Subcutaneous abdominal adipose tissue (tissue), 5 donors: Measurements from ENCODE around the gene NALCN.

ENCODE experiments used
- H3K27ac ChIP-seq: one replicate; pipeline ENCODE4 v1.7.0; 2013; ENCODE audit warnings: low read depth, mild to moderate bottlenecking, inconsistent platforms, low read length, moderate library complexity
- H3K27me3 ChIP-seq, 5 donors: one replicate each; pipeline ENCODE4 v1.7.0; 2013; ENCODE audit warnings: low read length in 5 of 5, inconsistent platforms in 1 of 5; ENCODE audit not compliant: control insufficient read depth in 5 of 5, insufficient read depth in 4 of 5
- H3K36me3 ChIP-seq, 5 donors: one replicate each; pipeline ENCODE4 v1.7.0; 2013; ENCODE audit warnings: low read length in 5 of 5; ENCODE audit not compliant: control insufficient read depth in 5 of 5, insufficient read depth in 5 of 5
- H3K4me1 ChIP-seq, 5 donors: one replicate each; pipeline ENCODE4 v1.7.0; 2013; ENCODE audit warnings: low read length in 5 of 5, mild to moderate bottlenecking in 3 of 5, moderate library complexity in 1 of 5; ENCODE audit not compliant: control insufficient read depth in 5 of 5, insufficient read depth in 5 of 5
- H3K4me3 ChIP-seq, 5 donors: one replicate each; pipeline ENCODE4 v1.7.0; 2013; ENCODE audit warnings: low read length in 5 of 5, low read depth in 1 of 5
- H3K9ac ChIP-seq, 5 donors: one replicate each; pipeline ENCODE4 v1.7.0; 2013; ENCODE audit warnings: low read length in 5 of 5, mild to moderate bottlenecking in 4 of 5, moderate library complexity in 3 of 5
- H3K9me3 ChIP-seq, 5 donors: one replicate each; pipeline ENCODE4 v1.7.0; 2013; ENCODE audit warnings: low read length in 5 of 5; ENCODE audit not compliant: control insufficient read depth in 5 of 5
- donor health status: healthy.
- donor health status: healthy.
- donor health status: healthy.
- donor health status: healthy.
- donor health status: healthy.

The NALCN gene

DNA sequence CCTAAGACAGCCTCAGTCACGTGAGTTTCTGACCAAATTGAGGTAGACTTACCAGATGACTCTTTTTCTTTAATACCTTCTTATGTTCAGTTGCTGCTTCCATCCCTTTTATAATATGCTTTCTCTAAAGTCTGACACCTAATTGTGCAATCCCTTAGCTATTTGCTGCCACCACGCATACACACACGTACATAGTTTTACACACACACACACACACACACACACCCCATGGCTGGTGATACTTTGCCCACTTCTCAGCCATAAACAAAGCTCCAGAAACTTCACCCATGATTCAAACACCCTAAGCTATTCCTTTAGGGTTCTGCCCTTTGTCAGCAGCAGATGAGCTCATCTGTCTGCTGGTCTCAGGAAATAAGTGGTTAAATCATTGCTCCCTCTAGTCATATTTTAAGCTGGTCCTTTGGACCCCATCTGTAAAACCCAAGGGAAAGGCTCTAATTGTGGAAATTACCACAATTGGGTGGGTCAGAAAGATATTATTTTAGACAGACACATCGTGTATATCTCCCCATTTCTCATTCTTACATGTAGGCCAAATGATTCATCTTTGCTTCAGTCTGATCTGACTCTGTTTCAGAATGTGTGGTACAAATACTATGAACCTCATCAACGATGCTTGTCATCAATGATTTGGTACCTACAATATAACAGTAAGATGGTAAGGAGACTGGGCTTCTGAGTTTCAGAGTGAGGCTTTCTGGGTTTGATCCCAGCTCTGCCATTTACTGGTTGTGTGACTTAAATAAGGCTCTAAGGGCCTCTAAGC is 69.2 kb downstream of the NALCN start:
- H3K36me3 ChIP-seq: no peaks in the 10 kb centered on the region
- H3K27ac ChIP-seq: no peak overlapping the region
- H3K4me3 ChIP-seq: no peak overlapping the region
- H3K9ac ChIP-seq: no peak overlapping the region
- no peaks in the 10 kb centered on the region for H3K4me1 ChIP-seq
- no peaks in the 10 kb centered on the region for H3K27me3 ChIP-seq
- H3K9me3 ChIP-seq: no peaks in the 10 kb centered on the region

DNA sequence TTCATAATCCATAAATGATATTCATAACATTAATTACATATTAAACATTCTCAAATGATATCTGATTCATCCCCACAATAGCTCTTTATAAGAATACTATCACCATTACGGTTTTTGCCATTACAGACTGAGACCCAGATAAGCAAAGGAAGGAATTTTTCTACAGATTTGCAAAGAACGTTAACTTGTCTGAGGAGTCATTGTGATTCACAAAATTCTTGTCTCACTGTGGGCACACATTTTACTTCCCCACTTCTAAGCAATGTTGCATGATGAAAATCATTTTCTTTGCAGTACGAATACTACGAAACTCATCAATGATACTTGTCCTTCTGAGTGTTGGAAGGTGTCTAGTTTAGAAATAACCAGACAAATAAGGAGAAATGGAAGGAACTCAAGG is 70.1 kb downstream of the NALCN start:
- H3K36me3 ChIP-seq: no peaks in the 10 kb centered on the region
- no peaks in the 10 kb centered on the region for H3K9me3 ChIP-seq
- H3K27me3 ChIP-seq: no peaks in the 10 kb centered on the region
- H3K4me1 ChIP-seq: no peaks in the 10 kb centered on the region
- no peak overlapping the region for H3K9ac ChIP-seq
- no peak overlapping the region for H3K27ac ChIP-seq
- no peak overlapping the region for H3K4me3 ChIP-seq

DNA sequence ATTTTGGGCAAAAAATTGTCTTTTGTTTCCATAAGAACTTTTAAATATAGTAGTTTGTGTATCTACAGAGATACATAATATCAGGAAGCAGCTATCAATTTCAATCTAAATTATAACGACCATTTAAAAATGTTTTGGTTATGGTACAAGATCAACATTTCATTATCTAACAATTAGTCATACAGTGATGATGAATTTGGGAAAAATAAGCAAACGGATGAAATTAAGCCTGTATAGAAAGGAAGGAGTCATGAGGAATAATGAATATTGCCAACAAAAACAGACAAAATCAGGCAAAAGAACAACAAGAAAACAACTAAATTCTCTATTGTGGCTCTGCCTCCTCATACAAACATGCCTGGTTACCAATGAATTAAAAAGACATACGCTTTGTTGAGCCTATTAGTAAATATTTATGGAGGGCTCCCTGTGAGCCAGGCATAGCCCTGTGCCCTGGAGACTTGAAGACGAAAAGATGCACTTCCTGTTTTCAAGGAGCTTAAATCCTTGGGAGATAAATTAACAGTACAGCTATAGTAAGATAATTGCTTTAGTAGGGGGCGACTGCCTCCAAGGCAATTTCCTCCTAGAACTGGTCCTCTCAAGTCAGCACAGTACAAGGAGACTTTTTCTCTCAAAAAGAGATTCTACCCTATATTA is 73.0 kb downstream of the NALCN start:
- Histone ChIP-seq H3K9me3 (no peaks in the 10 kb centered on the region), H3K4me1 (no peaks in the 10 kb centered on the region), H3K9ac (no peak overlapping the region), H3K4me3 (no peak overlapping the region), H3K27ac (no peak overlapping the region), H3K27me3 (no peaks in the 10 kb centered on the region), H3K36me3 (no peaks in the 10 kb centered on the region)

DNA sequence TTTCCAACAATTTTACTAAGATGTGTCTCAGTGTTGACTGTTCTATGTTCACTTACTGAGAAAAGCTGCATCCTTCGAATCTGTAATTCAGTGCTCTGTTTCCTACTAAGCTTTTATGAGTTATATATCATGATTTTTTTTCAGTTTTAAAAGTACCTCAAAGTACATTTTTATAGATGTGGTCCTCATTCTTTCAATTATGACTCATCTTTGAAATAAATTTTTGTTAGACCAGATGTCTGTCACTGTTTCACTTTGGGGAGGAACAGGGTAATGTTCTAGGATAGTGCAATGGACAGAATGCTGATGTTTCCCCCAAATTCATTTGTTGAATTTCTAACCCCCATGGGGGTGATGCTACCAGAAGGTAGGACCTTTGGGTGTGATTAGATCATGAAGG is 74.8 kb downstream of the NALCN start:
- H3K9ac ChIP-seq: no peak overlapping the region
- no peaks in the 10 kb centered on the region for H3K36me3 ChIP-seq
- H3K4me3 ChIP-seq: no peak overlapping the region
- no peaks in the 10 kb centered on the region for H3K27me3 ChIP-seq
- no peaks in the 10 kb centered on the region for H3K9me3 ChIP-seq
- H3K27ac ChIP-seq: no peak overlapping the region
- no peaks in the 10 kb centered on the region for H3K4me1 ChIP-seq

DNA sequence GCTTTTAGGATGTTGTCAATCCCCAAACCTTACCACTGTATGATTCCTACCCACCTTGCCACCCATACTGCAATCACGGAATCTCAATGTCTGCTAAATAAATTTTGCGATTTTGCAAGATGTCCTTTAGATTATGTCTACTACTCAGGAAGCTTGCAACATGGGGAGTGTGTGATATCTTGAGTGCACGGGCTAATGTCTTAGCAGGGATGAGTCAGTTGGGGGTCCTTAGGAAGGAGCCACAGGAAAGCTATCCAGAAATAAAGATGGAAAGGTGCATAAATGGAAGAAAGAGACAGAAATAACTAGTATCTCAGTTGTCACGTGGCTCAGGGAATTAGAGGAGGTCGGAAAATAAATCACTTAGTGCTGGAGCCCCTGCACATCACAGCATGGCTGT is 77.1 kb downstream of the NALCN start:
- Histone ChIP-seq H3K4me1 (no peaks in the 10 kb centered on the region), H3K36me3 (no peaks in the 10 kb centered on the region), H3K27me3 (no peaks in the 10 kb centered on the region), H3K27ac (no peak overlapping the region), H3K4me3 (no peak overlapping the region), H3K9me3 (no peaks in the 10 kb centered on the region), H3K9ac (no peak overlapping the region)

DNA sequence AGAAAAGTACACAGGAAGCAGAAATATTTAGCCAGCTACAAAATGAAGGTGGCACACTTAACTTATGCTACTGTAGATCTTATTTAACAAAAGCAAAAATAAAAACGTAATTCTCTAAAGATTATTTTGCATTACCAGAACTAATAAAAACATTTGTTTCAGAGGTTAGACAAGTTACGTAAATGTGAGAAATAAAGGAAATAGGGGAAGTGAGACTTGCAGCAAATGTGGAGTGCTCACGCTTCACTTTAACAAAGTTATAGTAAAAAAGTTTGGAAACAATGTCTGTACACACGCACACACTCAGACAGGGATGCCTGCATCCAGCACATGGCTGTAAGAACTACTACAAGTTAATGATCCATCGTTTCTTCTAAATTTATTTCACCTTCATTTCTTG is 83.7 kb downstream of the NALCN start:
- no peak overlapping the region for H3K9ac ChIP-seq
- no peak overlapping the region for H3K4me3 ChIP-seq
- no peaks in the 10 kb centered on the region for H3K27me3 ChIP-seq
- no peaks in the 10 kb centered on the region for H3K9me3 ChIP-seq
- H3K36me3 ChIP-seq: no peaks in the 10 kb centered on the region
- no peaks in the 10 kb centered on the region for H3K4me1 ChIP-seq
- no peak overlapping the region for H3K27ac ChIP-seq

DNA sequence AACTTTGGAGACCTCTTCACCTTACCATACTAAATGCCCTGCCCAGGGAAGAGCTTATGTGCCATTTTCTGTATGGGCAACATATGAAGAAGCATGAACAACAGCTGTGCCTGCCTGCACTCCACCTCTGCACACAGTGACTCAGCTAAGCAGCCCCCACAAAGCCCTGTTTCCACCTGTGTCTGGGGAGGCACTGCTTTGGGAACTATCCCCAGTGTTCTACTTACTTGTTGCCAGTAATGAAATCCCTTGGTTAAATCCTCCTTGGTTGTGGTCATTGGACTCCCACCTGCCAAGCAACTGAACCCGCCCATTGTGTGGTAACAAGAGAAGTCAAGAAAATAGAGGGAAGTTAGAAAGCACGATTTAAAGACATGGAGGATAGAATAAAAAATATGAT is 84.6 kb downstream of the NALCN start:
- Histone ChIP-seq H3K4me1 (no peaks in the 10 kb centered on the region), H3K27ac (no peak overlapping the region)

DNA sequence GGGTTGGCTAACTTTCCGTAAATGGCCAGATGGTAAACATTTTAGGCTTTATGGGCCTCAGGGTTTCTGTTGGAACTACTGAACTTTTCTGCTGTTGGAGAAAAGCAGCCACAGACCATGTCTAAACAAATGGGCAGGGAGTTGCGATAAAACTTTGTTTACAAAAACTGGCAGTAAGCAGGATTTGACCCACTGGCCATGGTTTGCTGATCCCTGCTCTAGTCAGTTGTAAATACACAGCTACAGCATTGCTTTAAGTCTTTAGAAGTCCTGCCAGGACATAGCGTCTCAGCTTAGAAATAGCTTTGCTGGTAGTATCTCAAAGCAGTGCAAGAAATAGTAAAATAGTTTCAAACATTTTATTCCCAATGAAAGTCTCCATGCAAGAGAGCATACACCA is 88.4 kb downstream of the NALCN start:
- Histone ChIP-seq H3K4me3 (no peak overlapping the region), H3K36me3 (no peaks in the 10 kb centered on the region), H3K9ac (no peak overlapping the region), H3K27me3 (no peaks in the 10 kb centered on the region), H3K27ac (no peak overlapping the region), H3K9me3 (no peaks in the 10 kb centered on the region), H3K4me1 (no peaks in the 10 kb centered on the region)

More for the DNA sequence above, 84.6 kb downstream of the NALCN start:
- Histone ChIP-seq H3K9me3 (no peaks in the 10 kb centered on the region), H3K27me3 (no peaks in the 10 kb centered on the region), H3K9ac (no peak overlapping the region), H3K4me3 (no peak overlapping the region), H3K36me3 (no peaks in the 10 kb centered on the region)

DNA sequence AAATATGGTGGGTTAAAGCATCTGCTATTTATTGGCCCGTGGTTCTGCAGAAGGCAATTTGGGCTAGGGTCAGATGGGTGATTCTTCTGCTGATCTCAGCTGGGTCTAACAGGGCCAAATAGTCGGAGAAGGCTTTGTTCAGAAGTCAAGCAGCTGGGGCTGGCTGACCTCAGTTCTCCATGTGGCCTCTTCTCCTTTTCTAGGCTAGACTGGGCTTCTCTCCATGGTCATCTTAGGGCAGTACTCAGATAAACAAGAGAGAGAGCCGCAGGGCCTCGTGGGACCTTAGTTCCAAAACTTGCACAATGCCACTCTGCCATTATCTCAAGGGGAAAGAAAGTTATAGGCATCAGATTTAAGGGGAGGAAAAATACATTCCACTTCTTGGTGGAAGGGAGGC is 89.6 kb downstream of the NALCN start:
- H3K27ac ChIP-seq: no peak overlapping the region
- H3K27me3 ChIP-seq: no peaks in the 10 kb centered on the region
- no peak overlapping the region for H3K9ac ChIP-seq
- no peaks in the 10 kb centered on the region for H3K36me3 ChIP-seq
- no peaks in the 10 kb centered on the region for H3K9me3 ChIP-seq
- no peaks in the 10 kb centered on the region for H3K4me1 ChIP-seq
- H3K4me3 ChIP-seq: no peak overlapping the region

DNA sequence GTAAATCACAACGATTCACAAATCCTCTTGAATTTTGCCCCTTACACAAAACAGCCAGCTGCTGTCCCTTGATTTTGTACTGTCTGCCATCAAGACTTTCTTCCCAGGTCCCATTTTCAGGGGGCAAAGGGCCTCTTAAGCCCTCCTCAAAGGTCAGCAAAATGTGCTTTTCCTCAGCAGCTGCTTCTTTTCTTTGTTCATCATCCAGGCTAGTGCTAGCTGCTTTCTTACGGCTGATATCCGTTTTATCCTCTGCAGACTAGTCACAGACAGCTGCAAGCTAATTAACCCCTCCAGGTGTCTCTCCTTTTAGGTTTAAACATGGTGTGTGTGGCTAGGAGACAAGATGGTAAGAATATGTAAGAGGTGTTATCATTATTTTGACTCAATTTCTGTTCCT is 90.9 kb downstream of the NALCN start:
- H3K27me3 ChIP-seq: no peaks in the 10 kb centered on the region
- no peaks in the 10 kb centered on the region for H3K4me1 ChIP-seq
- H3K27ac ChIP-seq: no peak overlapping the region
- no peaks in the 10 kb centered on the region for H3K9me3 ChIP-seq
- no peaks in the 10 kb centered on the region for H3K36me3 ChIP-seq
- no peak overlapping the region for H3K4me3 ChIP-seq
- H3K9ac ChIP-seq: no peak overlapping the region
